ENCODE data around the gene FNDC4.
"Not testable (repeated sequence)": the region's sequence is repeated elsewhere in the genome, so short reads cannot be mapped to it uniquely, and the experiment has no call there.

Gene FNDC4

DNA sequence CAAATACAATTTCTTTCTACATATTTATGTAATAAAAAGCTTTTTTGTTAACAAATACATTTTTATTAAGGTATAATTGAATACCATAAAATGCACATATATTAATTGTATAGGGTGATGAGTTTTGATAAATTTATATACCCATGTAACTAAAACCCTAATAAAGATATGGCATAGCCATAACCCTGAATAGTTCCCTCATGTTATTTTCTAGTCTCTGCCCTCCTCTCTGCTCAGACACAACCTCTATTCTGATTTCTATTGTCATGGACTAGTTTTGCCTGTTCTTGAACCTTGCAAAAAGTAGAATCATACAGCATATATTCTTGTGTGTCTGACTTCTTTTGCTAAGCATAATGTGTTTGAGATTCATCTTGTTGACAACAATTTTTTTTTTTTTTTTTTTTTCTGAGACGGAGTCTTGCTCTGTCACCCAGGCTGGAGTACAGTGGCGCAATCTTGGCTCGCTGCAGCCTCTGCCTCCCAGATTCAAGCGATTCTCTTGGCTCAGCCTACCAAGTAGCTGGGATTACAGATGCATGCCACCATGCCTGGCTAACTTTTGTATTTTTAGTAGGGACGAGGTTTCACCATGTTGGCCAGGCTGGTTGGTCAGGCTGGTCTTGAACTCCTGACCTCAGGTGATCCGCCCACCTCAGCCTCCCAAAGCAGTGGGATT, 49.3 kb upstream of the FNDC4 start:
- Histone ChIP-seq H3K9me3 (ENCODE audit: control insufficient read depth, insufficient read depth, low read depth, low read length) (no peaks in the 10 kb centered on the region), H3K4me1 (ENCODE audit: control insufficient read depth, insufficient read depth, low read length) (no peaks in the 10 kb centered on the region), H3K36me3 (ENCODE audit: control insufficient read depth in 2 of 2, insufficient read depth in 1 of 2, low read length in 2 of 2) (no peaks in the 10 kb centered on the region), H3K27ac (ENCODE audit: extremely low read depth, low read depth, low read length) (no peak overlapping the region), H3K4me3 (ENCODE audit: low read depth, low read length) (no peak overlapping the region)
- no peak for TF ChIP-seq MEIS1 (CRISPR knock-in tag; IDR thresholded peaks at IDR 0.05; ENCODE audit: borderline replicate concordance)
- TF ChIP-seq HOXD13 (CRISPR knock-in tag; IDR thresholded peaks at IDR 0.05; ENCODE audit: borderline replicate concordance): no peak
- TF ChIP-seq ZNF423 (tag by site-specific recombination; IDR thresholded peaks at IDR 0.05): no peak
- TF ChIP-seq GLI2 (tag by site-specific recombination; IDR thresholded peaks at IDR 0.05; ENCODE audit: borderline replicate concordance, low read depth): no peak
- TF ChIP-seq MZF1 (tag by site-specific recombination; IDR thresholded peaks at IDR 0.05; ENCODE audit: borderline replicate concordance): no peak
- no peak for TF ChIP-seq ZNF394 (tag by site-specific recombination; IDR thresholded peaks at IDR 0.05; ENCODE audit: borderline replicate concordance)
- no peak for TF ChIP-seq ZIC2 (tag by site-specific recombination; IDR thresholded peaks at IDR 0.05)
- TF ChIP-seq KLF16 (tag by site-specific recombination; IDR thresholded peaks at IDR 0.05): no peak
- TF ChIP-seq ZNF610 (tag by site-specific recombination; IDR thresholded peaks at IDR 0.05; ENCODE audit: borderline replicate concordance): no peak
- TF ChIP-seq ZNF132 (tag by site-specific recombination; IDR thresholded peaks at IDR 0.05; ENCODE audit: borderline replicate concordance): no peak
- CTCF ChIA-PET: no interaction called here
- POLR2A ChIA-PET: no interaction called here

GRCh38 chr2:27539649-27540048, 44.6 kb upstream of the FNDC4 start:
- CTCF ChIA-PET; H3K4me3 ChIP-seq (ENCODE audit: low read depth, low read length); POLR2A ChIA-PET; H3K36me3 ChIP-seq (ENCODE audit: control insufficient read depth in 2 of 2, insufficient read depth in 1 of 2, low read length in 2 of 2); H3K4me1 ChIP-seq (ENCODE audit: control insufficient read depth, insufficient read depth, low read length); H3K9me3 ChIP-seq (ENCODE audit: control insufficient read depth, insufficient read depth, low read depth, low read length); H3K27ac ChIP-seq (ENCODE audit: extremely low read depth, low read depth, low read length): not testable (repeated sequence)

DNA sequence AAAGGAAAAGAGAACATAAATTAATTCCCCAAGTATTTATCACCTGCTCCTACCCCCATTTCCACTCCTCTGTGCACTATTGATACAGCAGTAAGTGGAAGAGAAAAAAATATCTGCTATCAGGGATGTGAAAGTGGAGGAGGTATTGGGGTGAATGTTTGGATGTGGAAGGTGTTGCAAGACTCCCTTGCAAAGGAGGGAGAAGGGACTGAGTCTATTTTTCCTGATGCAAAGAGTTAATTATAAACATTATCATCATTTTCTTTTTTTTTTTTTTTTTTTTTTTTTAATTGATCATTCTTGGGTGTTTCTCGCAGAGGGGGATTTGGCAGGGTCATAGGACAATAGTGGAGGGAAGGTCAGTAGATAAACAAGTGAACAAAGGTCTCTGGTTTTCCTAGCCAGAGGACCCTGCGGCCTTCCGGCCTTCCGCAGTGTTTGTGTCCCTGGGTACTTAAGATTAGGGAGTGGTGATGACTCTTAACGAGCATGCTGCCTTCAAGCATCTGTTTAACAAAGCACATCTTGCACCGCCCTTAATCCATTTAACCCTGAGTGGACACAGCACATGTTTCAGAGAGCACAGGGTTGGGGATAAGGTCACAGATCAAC, 43.9 kb upstream of the FNDC4 start:
- H3K4me3 ChIP-seq (ENCODE audit: low read depth, low read length); H3K27ac ChIP-seq (ENCODE audit: extremely low read depth, low read depth, low read length); H3K9me3 ChIP-seq (ENCODE audit: control insufficient read depth, insufficient read depth, low read depth, low read length); CTCF ChIA-PET; H3K4me1 ChIP-seq (ENCODE audit: control insufficient read depth, insufficient read depth, low read length); POLR2A ChIA-PET; H3K36me3 ChIP-seq (ENCODE audit: control insufficient read depth in 2 of 2, insufficient read depth in 1 of 2, low read length in 2 of 2): not testable (repeated sequence)

DNA sequence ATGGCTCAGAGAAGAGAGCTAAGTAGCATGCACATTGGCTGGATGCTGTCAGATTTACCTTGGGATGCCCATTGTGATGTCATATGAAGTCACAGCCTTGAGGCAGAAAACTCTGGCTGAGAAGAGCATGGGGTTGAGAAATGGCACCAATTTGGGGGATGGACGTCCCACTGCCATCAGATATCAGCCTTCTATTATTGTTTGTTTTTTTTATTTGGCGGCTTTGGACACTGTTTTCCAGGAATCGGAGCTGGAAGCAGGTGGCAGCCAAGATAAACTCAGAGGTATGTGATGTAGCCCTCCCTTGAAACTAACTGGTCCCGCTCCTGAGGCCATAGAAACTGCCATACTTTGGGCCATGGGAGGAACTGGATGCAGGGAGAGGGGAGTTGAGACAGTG, 42.3 kb upstream of the FNDC4 start:
- ChIA-PET CTCF (interaction anchor here (0.6 kb wide), 1 partner anchor 148 kb away, joined by 5 read pairs; no protein-coding TSS in a partner anchor), POLR2A (no interaction called here)
- TF ChIP-seq ZNF248 (tag by site-specific recombination; IDR thresholded peaks at IDR 0.05) (no peak), PRDM4 (tag by site-specific recombination; IDR thresholded peaks at IDR 0.05) (peak; percentile 55; the same call in 1 of the 2 replicates), ZNF10 (tag by site-specific recombination; IDR thresholded peaks at IDR 0.05) (no peak)
- H3K36me3 ChIP-seq (ENCODE audit: control insufficient read depth in 2 of 2, insufficient read depth in 1 of 2, low read length in 2 of 2): no peaks in the 10 kb centered on the region
- H3K4me3 ChIP-seq (ENCODE audit: low read depth, low read length): no peak overlapping the region
- no peaks in the 10 kb centered on the region for H3K4me1 ChIP-seq (ENCODE audit: control insufficient read depth, insufficient read depth, low read length)
- no peaks in the 10 kb centered on the region for H3K9me3 ChIP-seq (ENCODE audit: control insufficient read depth, insufficient read depth, low read depth, low read length)
- H3K27ac ChIP-seq (ENCODE audit: extremely low read depth, low read depth, low read length): no peak overlapping the region

Measured in HEK293 (cell line).